ENCODE data around the gene TAX1BP1.

The TAX1BP1 gene

GRCh38 chr7:27703181-27703580, 36.8 kb upstream of the TAX1BP1 start:
- TF ChIP-seq CTCF (IDR thresholded peaks at IDR 0.05; ENCODE audit: borderline replicate concordance, insufficient read depth, low read depth, low read length): no peak
- H3K4me3 ChIP-seq (ENCODE audit: low read depth, low read length): no peak overlapping the region

GRCh38 chr7:27704422-27705199, 35.4 kb upstream of the TAX1BP1 start:
- TF ChIP-seq CTCF (IDR thresholded peaks at IDR 0.05; ENCODE audit: borderline replicate concordance, insufficient read depth, low read depth, low read length): no peak
- no peak overlapping the region for H3K4me3 ChIP-seq (ENCODE audit: low read depth, low read length)

DNA sequence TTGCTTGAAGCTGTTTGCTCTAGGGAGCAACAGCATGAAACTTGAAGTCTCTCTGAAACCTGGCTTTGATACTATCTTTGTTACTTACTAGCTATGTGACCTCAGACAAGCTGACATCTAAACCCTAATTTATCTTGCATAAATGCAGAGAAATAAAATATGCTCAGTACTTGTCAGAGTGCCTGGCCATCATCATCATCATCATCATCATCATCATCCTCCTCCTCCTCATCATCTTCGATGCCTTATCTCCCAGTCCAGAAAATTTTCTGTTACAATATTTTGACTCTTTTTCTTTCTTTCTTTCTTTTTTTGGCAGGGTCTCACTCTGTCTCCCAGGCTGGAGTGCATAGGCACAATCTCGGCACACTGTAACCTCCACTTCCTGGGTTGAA, 34.8 kb upstream of the TAX1BP1 start:
- TF ChIP-seq CTCF (IDR thresholded peaks at IDR 0.05; ENCODE audit: borderline replicate concordance, insufficient read depth, low read depth, low read length): no peak
- no peak overlapping the region for H3K4me3 ChIP-seq (ENCODE audit: low read depth, low read length)

- TF ChIP-seq CTCF (IDR thresholded peaks at IDR 0.05; ENCODE audit: borderline replicate concordance, insufficient read depth, low read depth, low read length): no peak
- no peak overlapping the region for H3K4me3 ChIP-seq (ENCODE audit: low read depth, low read length)
These were observed 31.5 kb upstream of the TAX1BP1 start for GRCh38 chr7:27708485-27708884.

DNA sequence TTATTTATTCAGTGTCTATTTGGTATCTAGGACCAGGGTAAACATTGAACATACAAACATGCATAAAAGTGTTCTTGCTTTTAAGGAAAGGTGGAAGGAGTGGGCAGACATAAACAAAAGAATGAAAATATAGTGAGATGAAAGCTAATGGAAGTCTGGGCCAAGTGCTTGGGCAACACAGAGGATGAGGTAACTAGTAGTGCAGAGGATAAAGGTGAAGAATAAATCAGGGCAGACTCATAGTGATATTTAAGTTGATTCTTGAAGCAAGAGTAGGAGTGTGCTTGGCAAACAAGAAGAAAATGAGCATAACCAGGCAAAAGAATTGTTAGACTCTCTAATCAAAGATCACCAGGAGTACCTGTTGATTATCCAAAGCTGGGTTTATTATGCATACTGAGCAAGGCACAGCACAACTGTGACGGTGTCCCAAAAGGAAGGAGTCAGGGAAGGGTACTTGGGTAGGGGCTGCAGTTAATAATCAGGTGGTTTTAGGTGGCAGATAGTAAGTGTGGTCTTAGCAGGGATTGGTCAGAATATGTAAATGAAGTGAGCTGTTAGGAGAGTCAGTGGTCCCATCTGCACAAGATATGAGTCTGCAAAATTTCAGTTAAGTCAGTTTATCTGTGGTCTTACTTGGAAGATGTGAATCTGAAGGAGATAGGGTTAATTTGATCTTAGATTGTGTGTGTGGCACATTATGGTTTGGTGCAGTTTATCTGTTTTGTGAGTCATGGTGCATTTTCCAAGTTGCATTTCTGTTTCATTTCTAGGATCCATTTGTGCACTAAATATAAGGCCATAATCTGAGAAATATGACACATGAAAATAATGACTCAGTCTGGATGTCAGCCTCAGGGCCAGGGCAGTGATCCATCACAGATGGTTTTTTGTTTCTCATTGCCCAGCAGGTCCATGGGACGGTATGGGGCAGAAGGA, 30.6 kb upstream of the TAX1BP1 start:
- no peak overlapping the region for H3K4me3 ChIP-seq (ENCODE audit: low read depth, low read length)
- TF ChIP-seq CTCF (IDR thresholded peaks at IDR 0.05; ENCODE audit: borderline replicate concordance, insufficient read depth, low read depth, low read length): no peak

GRCh38 chr7:27712217-27712616, 27.7 kb upstream of the TAX1BP1 start:
- H3K4me3 ChIP-seq (ENCODE audit: low read depth, low read length): no peak overlapping the region
- no peak for TF ChIP-seq CTCF (IDR thresholded peaks at IDR 0.05; ENCODE audit: borderline replicate concordance, insufficient read depth, low read depth, low read length)
